KMS-11 (cell line): ENCODE results near the gene SLC25A13.

Experiments used
- H2AFZ ChIP-seq: fragments of 200-600 bp; sonication (generic); 2 replicates; pipeline ENCODE4 v1.6.1; 2016; ENCODE audit warnings: antibody characterized with exemption, mixed run types, low read depth
- H3K27ac ChIP-seq: fragments of 200-600 bp; sonication (generic); 2 replicates; pipeline ENCODE4 v1.6.1; 2016; ENCODE audit warnings: mild to moderate bottlenecking, mixed run types
- H3K27me3 ChIP-seq: fragments of 200-600 bp; sonication (generic); 2 replicates; pipeline ENCODE4 v1.6.1; 2017; ENCODE audit warnings: mild to moderate bottlenecking, low read depth, mixed run types, moderate library complexity; ENCODE audit not compliant: insufficient read depth
- H3K36me3 ChIP-seq: fragments of 200-600 bp; sonication (generic); 2 replicates; pipeline ENCODE4 v1.6.1; 2017; ENCODE audit warnings: mild to moderate bottlenecking, mixed run types; ENCODE audit not compliant: insufficient read depth
- H3K4me1 ChIP-seq: fragments of 200-600 bp; sonication (generic); 2 replicates; pipeline ENCODE4 v1.6.1; 2016; ENCODE audit warnings: mild to moderate bottlenecking, low read depth, mixed run types; ENCODE audit not compliant: poor library complexity, severe bottlenecking
- H3K4me2 ChIP-seq: fragments of 200-600 bp; sonication (generic); 2 replicates; pipeline ENCODE4 v1.7.0; 2016; ENCODE audit warnings: mild to moderate bottlenecking, mixed run types
- H3K4me3 ChIP-seq: fragments of 200-600 bp; sonication (generic); IDR thresholded peaks from 2 replicates; pipeline ENCODE4 v1.6.1; 2017; ENCODE audit warnings: low read depth, low read length, mixed read lengths; ENCODE audit not compliant: insufficient read depth
- H3K79me2 ChIP-seq: fragments of 200-600 bp; sonication (generic); 2 replicates; pipeline ENCODE4 v1.6.1; 2016; ENCODE audit warnings: low read depth, mixed run types; ENCODE audit not compliant: insufficient read depth
- H3K9ac ChIP-seq: fragments of 200-600 bp; sonication (generic); 2 replicates; pipeline ENCODE4 v1.6.1; 2016; ENCODE audit warnings: mild to moderate bottlenecking, mixed run types
- H4K20me1 ChIP-seq: fragments of 200-600 bp; sonication (generic); 2 replicates; pipeline ENCODE4 v1.6.1; 2016; ENCODE audit warnings: mild to moderate bottlenecking, mixed run types; ENCODE audit not compliant: insufficient read depth
- TF ChIP-seq, protein P1 (sequence below): fragments of 200-600 bp; sonication (generic); conservative IDR thresholded peaks from 2 replicates; pipeline ENCODE4 v1.6.1; 2017; ENCODE audit warnings: low read depth, mild to moderate bottlenecking, antibody characterized with exemption, low read length, moderate library complexity, mixed read lengths

The SLC25A13 gene

DNA sequence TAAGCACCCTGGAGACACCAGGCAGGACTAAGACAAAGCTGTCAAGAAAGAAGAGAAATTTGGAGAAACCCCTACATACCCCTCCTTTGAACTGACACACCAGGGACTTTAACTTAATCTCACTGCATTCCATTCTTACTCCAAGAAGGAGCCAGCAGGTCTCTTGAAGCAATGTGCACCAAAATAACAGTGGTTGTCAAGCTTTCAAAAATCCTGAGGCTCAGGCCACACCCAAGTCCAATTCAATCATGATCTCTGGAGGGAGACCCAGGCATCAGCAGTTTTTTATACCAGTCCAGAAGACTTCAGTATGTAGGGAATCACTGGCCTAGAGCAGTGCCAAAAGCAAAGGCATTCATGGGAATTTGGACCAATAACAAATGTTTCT lies 6.8 kb downstream of the SLC25A13 start:
- no peak overlapping the region for H3K27ac ChIP-seq
- no peak overlapping the region for H3K4me2 ChIP-seq
- no peak overlapping the region for H3K4me3 ChIP-seq
- H3K27me3 ChIP-seq = no peaks in the 10 kb centered on the region
- TF ChIP-seq, protein P1, sequence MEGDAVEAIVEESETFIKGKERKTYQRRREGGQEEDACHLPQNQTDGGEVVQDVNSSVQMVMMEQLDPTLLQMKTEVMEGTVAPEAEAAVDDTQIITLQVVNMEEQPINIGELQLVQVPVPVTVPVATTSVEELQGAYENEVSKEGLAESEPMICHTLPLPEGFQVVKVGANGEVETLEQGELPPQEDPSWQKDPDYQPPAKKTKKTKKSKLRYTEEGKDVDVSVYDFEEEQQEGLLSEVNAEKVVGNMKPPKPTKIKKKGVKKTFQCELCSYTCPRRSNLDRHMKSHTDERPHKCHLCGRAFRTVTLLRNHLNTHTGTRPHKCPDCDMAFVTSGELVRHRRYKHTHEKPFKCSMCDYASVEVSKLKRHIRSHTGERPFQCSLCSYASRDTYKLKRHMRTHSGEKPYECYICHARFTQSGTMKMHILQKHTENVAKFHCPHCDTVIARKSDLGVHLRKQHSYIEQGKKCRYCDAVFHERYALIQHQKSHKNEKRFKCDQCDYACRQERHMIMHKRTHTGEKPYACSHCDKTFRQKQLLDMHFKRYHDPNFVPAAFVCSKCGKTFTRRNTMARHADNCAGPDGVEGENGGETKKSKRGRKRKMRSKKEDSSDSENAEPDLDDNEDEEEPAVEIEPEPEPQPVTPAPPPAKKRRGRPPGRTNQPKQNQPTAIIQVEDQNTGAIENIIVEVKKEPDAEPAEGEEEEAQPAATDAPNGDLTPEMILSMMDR = no peak
- no peaks in the 10 kb centered on the region for H3K36me3 ChIP-seq
- no peak overlapping the region for H2AFZ ChIP-seq
- H3K79me2 ChIP-seq = peaks cover 30% of the 10 kb centered on the region
- H3K9ac ChIP-seq = no peak overlapping the region
- peaks cover 6% of the 10 kb centered on the region for H3K4me1 ChIP-seq
- H4K20me1 ChIP-seq = no peaks in the 10 kb centered on the region

DNA sequence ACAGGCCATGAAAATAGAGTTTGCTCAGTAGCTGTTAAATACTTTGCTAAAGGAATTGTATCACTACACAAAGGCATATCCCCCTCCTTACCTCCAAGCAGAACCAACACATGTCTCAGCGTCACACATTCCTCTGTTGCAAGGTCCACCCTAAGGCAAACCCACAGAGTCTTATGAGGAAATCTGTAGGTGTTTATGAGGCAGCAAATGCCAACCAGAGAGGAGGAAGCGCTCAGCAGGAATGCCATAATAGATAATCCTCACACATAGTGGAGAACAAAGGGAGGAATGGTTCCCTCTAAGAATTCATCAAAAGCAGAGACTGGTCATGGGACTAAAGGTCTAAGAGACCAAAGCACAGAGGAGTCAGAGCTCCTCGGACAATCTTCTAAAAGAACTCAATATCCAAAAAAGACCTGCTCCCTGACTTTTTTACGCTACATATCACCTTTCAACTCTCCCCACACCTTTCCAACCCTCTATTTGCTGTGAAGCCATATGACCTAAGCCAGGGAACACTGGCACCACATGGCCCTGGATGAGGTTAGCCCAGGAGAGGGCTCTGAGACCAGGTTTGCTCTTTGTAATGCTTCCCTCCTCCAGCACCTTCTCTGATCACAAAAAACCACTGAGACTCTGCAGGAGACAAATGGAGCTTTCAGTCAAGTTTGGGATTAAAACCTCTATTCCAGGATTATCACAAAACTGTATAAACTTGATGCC lies 7.3 kb downstream of the SLC25A13 start:
- peaks cover 24% of the 10 kb centered on the region for H3K79me2 ChIP-seq
- no peak overlapping the region for H2AFZ ChIP-seq
- no peak overlapping the region for H3K4me2 ChIP-seq
- TF ChIP-seq, protein P1 = no peak
- peaks cover under 1% of the 10 kb centered on the region for H3K4me1 ChIP-seq
- H3K27me3 ChIP-seq = no peaks in the 10 kb centered on the region
- no peak overlapping the region for H3K27ac ChIP-seq
- no peaks in the 10 kb centered on the region for H4K20me1 ChIP-seq
- no peak overlapping the region for H3K4me3 ChIP-seq
- no peak overlapping the region for H3K9ac ChIP-seq
- no peaks in the 10 kb centered on the region for H3K36me3 ChIP-seq

DNA sequence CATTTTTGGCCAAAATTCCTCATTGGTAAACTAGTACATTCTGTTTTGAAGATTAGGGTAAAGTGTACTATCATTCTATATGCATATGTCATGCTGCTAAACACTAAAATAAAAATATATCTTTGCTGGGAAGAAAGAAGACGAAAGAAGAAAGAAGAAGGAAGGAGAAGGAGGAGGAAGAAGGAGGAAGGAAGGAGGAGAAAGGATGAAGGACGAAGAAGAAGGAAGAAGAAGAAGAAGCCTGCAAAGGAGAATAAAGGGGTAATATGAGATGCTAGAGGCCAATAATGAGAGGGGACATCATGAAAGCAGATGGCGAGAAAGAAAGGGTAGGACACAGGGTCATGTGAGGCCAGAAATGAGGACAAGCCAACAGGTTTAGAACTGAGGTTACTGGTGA lies 8.0 kb downstream of the SLC25A13 start:
- H3K27me3 ChIP-seq = no peaks in the 10 kb centered on the region
- H3K4me1 ChIP-seq = peaks cover 2% of the 10 kb centered on the region
- no peak overlapping the region for H3K4me2 ChIP-seq
- no peaks in the 10 kb centered on the region for H4K20me1 ChIP-seq
- no peaks in the 10 kb centered on the region for H3K36me3 ChIP-seq
- TF ChIP-seq, protein P1 = no peak
- no peak overlapping the region for H3K9ac ChIP-seq
- no peak overlapping the region for H3K27ac ChIP-seq
- H3K4me3 ChIP-seq = no peak overlapping the region
- peaks cover 21% of the 10 kb centered on the region for H3K79me2 ChIP-seq
- H2AFZ ChIP-seq = no peak overlapping the region

DNA sequence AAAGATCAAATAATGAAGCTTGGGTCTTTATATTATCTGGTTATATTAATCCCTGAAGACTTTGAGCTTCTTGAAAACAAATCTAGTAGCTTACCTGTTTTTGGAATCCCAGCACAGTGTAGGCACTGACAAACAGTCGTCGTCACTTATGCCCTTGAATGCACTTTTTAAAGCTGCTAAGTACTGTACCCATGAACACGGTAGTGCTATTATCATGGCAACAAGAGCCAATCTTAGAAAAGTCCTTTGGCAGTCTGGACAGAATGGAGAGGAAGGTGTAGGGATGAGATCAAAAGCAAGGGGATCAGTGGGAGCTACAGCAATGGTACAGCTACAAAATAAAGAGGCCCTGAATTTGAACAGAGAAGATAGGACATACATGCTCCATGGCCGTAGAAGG lies 9.4 kb downstream of the SLC25A13 start:
- H4K20me1 ChIP-seq = no peaks in the 10 kb centered on the region
- H3K9ac ChIP-seq = no peak overlapping the region
- no peaks in the 10 kb centered on the region for H3K36me3 ChIP-seq
- H3K4me3 ChIP-seq = no peak overlapping the region
- TF ChIP-seq, protein P1 = no peak
- H3K4me2 ChIP-seq = no peak overlapping the region
- peaks cover 16% of the 10 kb centered on the region for H3K4me1 ChIP-seq
- H3K79me2 ChIP-seq = peaks cover 8% of the 10 kb centered on the region; the same call in 1 of the 2 replicates
- H2AFZ ChIP-seq = no peak overlapping the region
- H3K27me3 ChIP-seq = no peaks in the 10 kb centered on the region
- H3K27ac ChIP-seq = no peak overlapping the region
